HG03108 (cell line): ENCODE measurements around the gene SPATA2.
"Not testable (repeated sequence)": the region's sequence is repeated elsewhere in the genome, so short reads cannot be mapped to it uniquely, and the experiment has no call there.

Experiments used
- ATAC-seq: cut with Tn5 transposase; IDR thresholded peaks from one replicate; pipeline ENCODE4 v1.9.1; 2021; ENCODE audit warnings: moderate library complexity; ENCODE audit not compliant: unreplicated experiment

Gene SPATA2

GRCh38 chr20:49863666-49864065 is 51.7 kb downstream of the SPATA2 start:
- no peak for ATAC-seq

GRCh38 chr20:49862607-49863200 is 52.6 kb downstream of the SPATA2 start:
- no peak for ATAC-seq

GRCh38 chr20:49861232-49861631 is 54.1 kb downstream of the SPATA2 start:
- ATAC-seq: not testable (repeated sequence)

- no peak for ATAC-seq
Measured at GRCh38 chr20:49859807-49860206, 55.5 kb downstream of the SPATA2 start.

GRCh38 chr20:49859011-49859410 is 56.3 kb downstream of the SPATA2 start:
- no peak for ATAC-seq

GRCh38 chr20:49858076-49858585 is 57.2 kb downstream of the SPATA2 start:
- no peak for ATAC-seq

- no peak for ATAC-seq
Measured at GRCh38 chr20:49856904-49857303, 58.4 kb downstream of the SPATA2 start.

- no peak for ATAC-seq
Measured at GRCh38 chr20:49854190-49854875, 61.0 kb downstream of the SPATA2 start.

- no peak for ATAC-seq
Measured at GRCh38 chr20:49853640-49854039, 61.7 kb downstream of the SPATA2 start.
